Stimulated activated CD8-positive, alpha-beta memory T cell treated with anti-CD3 and anti-CD28 coated beads, Interleukin-4, amount 100 ng/mL, for 1 hour (primary cell): ENCODE data around the gene CSRNP3.

Experiments
- DNase-seq, 2 donors: peaks; one replicate each; pipeline ENCODE4 v3.0.0-alpha.2; 2020; ENCODE audit warnings: low read depth in 2 of 2, low spot score in 1 of 2

The CSRNP3 gene

DNA sequence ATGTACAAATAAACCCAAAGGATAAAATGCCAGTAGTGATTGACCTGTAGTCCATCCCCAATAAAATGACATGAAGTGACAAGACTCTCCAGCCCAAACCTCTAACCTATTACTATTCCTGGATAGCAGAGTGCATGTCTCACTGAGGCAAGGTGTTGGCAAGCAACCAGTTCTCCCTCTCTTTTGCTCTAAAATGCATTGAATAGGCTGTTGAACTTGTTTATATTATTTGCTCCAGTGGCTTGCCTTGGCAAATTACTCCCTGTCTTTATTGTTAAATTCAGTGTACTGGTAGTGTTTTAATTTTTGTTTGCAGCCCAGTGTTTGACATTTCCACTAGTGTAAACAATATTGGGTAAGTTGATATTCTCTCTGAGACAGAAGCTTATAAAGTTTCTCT, 70.5 kb downstream of the CSRNP3 start:
- no peak for DNase-seq

GRCh38 chr2:165544897-165545296, 75.4 kb downstream of the CSRNP3 start:
- DNase-seq: no peak

DNA sequence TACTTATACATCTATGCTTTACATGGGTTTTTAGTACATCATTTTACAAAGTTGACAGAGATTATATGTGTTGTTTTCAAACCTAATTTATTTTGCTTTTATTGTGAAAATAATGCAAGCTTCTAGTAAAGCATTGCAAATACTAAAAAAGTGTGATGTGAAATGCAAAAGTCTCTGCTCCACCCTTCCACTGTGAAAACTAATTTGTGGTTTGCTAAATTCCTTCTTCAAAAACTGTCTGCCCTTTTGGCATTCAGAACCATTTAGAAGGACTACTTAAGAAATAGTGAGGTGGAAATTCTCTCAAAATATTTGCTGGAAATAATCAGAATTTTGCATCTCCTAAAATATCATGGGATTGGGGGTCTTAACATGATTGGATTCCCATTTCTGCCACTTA, 78.4 kb downstream of the CSRNP3 start:
- no peak for DNase-seq

- DNase-seq: no peak
Observed at GRCh38 chr2:165549619-165550018, 80.1 kb downstream of the CSRNP3 start.

DNA sequence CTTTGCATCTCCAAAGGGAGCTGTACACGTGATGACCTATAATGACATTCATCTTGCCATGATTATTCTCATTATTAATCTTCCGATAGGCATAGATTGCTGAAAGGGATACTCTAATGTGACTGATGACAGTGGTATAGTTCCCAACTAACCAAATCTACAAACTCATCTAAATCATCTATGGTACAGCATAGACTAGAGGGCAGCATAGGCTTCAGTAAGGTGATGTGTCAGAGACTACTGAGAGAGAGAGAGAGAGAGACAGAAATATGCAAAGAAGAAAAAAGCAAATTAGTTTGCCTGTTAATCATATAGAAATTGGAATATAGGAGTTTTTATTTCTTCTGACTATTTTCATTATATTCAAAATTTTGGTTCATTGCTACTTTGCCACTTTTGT, 89.3 kb downstream of the CSRNP3 start:
- no peak for DNase-seq

- DNase-seq: no peak
Observed at GRCh38 chr2:165560377-165560988, 91.0 kb downstream of the CSRNP3 start.

DNA sequence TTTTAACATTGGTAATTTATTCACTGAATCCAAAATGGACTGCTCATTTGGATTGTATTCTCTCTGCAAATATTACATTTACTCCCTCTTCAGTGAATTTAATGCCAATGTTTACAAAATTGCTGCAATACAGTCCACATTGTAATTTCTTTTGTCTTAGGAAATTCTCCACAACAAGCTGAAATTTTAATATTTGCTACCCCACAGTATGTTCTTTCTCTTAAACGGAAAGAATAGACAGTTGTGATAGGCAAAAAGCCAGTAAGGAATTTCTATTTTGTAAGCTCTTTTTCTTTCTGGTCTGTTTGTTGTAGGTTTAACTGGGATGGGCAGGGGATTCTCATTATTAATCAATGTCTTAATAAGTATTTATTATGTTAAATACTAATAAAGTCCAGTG, 92.0 kb downstream of the CSRNP3 start:
- DNase-seq: no peak

- DNase-seq: no peak
Observed at GRCh38 chr2:165562233-165562632, 92.7 kb downstream of the CSRNP3 start.

- DNase-seq: no peak
Observed at GRCh38 chr2:165563468-165564225, 94.1 kb downstream of the CSRNP3 start.

- no peak for DNase-seq
Observed at GRCh38 chr2:165566008-165566407, 96.5 kb downstream of the CSRNP3 start.

DNA sequence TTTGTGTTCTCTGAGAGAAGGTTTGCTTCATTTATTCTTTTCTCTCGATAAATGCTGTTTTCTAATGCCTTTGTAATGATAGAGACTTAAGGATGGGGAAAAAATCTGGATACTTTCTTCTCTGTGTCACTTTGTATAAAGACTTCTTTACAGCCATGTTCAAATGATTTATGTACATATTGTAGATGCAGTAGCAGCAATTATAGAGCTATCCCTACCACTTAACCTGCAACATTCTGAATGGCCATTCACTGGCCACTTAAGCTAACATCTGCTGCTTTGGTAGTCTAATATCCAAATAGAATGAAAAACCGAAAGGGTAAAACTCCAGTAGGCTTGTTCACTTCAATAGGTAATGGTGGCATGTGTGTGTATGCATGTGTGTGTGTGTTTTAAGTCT, 97.8 kb downstream of the CSRNP3 start:
- no peak for DNase-seq

GRCh38 chr2:165568361-165568760, 98.9 kb downstream of the CSRNP3 start:
- DNase-seq: no peak

GRCh38 chr2:165571477-165571876, 102.0 kb downstream of the CSRNP3 start:
- no peak for DNase-seq

- DNase-seq: no peak
Observed at GRCh38 chr2:165572151-165572550, 102.7 kb downstream of the CSRNP3 start.

DNA sequence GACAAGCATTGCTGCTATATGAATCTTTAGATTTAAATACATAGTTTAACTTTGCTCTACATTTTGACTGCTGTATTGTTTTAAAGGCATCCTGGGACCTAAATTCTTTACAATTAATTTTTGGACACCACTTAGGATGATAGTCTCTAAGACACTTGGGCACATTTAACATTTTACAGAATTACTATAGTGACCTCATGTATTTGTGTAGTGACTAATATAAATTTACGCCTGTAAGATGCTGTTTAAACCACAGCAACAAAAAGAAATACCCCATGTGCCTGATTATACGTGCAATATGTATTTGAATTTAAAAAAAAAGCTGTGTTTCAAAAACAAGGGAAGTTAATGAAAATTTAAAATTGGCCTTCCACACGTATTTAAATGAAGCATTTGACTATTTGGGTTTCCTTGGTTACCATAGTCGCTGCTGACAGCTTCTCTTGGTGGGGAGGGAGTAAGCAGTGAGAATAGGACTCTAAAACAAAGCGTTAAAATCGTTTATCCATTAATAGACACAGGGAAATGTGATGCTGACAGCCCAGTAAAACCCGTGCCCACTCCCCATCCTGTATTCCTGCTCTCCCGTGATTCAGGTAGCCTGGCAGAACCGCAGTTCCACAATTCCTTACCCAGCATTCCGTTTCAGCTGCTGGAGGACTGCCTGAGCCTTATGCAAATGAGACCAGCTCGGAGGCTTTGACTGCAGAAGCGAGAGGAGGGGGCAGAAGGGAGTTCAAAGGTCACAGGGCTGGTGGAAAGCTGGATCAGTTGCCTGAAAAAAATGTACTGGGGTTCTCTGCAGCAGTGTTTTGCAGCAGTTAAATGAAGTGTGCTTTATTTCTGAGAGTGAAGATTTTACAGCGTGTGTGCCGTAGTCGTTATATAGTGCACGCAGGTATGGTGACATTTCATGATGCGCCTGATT, 104.3 kb downstream of the CSRNP3 start:
- no peak for DNase-seq

DNA sequence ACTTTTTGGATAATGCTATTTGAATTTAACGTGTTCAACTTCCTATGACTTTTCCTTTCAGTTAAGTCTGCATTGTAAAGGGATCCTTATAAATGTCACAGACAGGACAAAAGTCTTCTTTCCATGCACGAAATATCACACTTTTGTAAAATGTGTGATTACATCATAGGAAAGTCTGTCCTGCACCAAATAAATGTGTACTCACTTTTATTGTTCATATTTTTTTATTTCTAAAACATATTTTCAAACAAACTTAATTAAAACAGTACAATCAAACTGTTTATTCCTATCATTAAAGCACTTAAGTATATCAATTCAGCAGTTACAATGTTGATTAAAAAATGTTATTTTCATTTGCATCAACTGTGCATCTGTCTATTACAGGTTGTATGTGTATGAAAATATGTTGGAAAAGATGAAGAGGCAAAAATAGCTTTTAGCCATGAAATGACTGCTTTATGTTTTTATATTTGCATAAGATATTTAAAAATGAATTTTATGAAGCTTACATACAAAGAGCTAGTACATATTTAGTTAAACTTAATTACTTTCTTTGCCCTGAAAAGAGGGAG, 105.6 kb downstream of the CSRNP3 start:
- DNase-seq: no peak

GRCh38 chr2:165576409-165577154, 107.1 kb downstream of the CSRNP3 start:
- no peak for DNase-seq

DNA sequence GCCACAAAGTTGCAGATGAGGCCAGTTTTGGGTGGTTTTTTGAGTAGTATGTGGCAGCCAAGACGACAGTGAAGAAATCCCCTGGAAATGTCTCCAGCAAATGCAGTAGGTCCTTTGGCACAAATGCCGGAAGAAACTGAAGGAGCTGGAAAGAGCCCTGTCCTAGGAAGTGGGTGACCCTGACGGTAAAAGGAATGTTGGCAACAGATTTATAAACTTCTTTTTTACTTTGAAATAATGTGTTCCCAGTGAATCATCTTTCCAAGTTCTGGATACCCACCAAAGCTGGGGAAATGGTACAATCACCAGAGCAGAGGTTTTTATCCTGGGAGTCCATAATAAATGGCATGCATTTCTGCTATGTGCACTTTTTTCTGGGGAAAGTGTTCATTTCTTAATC, 112.9 kb downstream of the CSRNP3 start:
- DNase-seq: no peak

DNA sequence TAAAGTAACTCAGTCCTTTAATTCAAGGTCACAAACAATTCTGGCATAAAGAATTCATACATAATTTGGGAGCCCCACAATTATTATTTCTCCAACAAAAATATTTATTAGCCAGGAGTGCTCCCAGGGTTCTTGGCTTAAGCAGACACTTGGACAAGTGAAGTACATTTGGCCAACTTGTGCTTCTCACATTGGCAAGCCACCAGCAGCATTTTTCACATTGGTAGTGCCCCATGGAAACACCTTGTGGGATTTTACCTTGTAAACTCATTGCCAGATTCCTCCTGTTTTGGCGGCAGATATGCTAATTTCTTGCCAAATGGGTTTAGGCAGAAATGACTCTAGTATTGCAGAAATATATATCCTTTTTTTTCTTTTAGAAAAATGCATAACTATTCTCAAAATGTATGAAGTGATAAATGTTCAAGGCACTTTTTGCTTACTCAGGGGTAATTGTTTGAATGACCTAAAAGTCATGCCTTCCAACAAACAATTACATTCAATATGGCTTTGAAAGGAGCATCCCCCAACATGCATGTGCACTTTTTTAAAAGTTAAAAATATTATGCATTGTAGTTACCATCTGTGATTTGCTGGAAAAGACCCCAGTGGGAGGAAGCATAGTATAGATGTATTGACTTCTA, 113.5 kb downstream of the CSRNP3 start:
- no peak for DNase-seq

GRCh38 chr2:165584126-165584654, 114.7 kb downstream of the CSRNP3 start:
- DNase-seq: no peak
